Prostate gland (tissue), 2 donors: ENCODE data around the gene DYRK4.

Experiments used
- CTCF ChIP-seq, 4 experiments: fragments of 200-600 bp in 2 of 4; fragments of 450-650 bp in 2 of 4; sonication (generic) in 2 of 4; IDR thresholded peaks; 1 replicate in 3 of 4; 2 replicates in 1 of 4; pipeline ENCODE4 v1.5.1; 2016 to 2019; ENCODE audit warnings: antibody characterized with exemption in 4 of 4, mild to moderate bottlenecking in 2 of 4, moderate library complexity in 2 of 4
- POLR2A ChIP-seq: fragments of 450-650 bp; IDR thresholded peaks from one replicate; pipeline ENCODE4 v1.6.1; 2016; ENCODE audit warnings: antibody characterized with exemption, mild to moderate bottlenecking
- POLR2AphosphoS5 ChIP-seq: sonication (generic); formaldehyde crosslinking; IDR thresholded peaks from one replicate; pipeline ENCODE4 v1.6.1; 2017; ENCODE audit warnings: antibody characterized with exemption

- TF ChIP-seq CTCF (IDR thresholded peaks at IDR 0.05) (no peak), POLR2A (no peak), POLR2AphosphoS5 (no peak)
These were observed 24.5 kb downstream of the DYRK4 start for GRCh38 chr12:4586500-4586899.
